Cerebellar nuclear complex (tissue), 1 donor: ENCODE results near the gene RABGAP1L.
"Not testable (repeated sequence)": the region's sequence is repeated elsewhere in the genome, so short reads cannot be mapped to it uniquely, and the experiment has no call there.

Experiments
- DNase-seq, 2 experiments: peaks; one replicate each; lab custom pipeline; 2025; lab: John Stamatoyannopoulos, UW

The RABGAP1L gene

GRCh38 chr1:175040324-175040879, 881.1 kb downstream of the RABGAP1L start:
- DNase-seq, result no peak

- no peak for DNase-seq
Measured at GRCh38 chr1:175042650-175043049, 883.3 kb downstream of the RABGAP1L start.

GRCh38 chr1:175043824-175044223, 884.5 kb downstream of the RABGAP1L start:
- no peak for DNase-seq

- DNase-seq, result not testable (repeated sequence)
Measured at GRCh38 chr1:175044591-175044990, 885.3 kb downstream of the RABGAP1L start.
